ENCODE data around the gene RIMS1.
"Not testable (repeated sequence)": the region's sequence is repeated elsewhere in the genome, so short reads cannot be mapped to it uniquely, and the experiment has no call there.

Gene RIMS1

DNA sequence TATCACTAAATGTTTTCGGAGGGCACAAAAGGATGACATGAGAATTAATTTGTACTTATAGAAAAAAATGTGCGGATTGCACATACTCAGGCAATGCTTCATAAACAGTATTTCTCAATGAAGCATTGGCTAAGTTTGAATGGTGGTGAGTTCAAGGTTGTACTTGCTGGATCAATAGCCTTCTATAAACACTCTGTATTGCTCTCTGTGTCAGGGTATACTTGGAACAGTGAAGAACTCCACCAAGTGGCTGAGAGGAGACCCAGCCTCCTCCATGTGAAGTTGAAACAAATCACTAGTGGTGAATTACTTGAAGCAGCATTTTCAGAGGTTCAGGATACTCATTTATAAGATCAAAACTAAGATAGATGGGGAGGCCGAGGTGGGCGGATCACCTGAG is 360.6 kb downstream of the RIMS1 start:
- peak; percentile 16 for DNase-seq (ENCODE audit: low spot score)

DNA sequence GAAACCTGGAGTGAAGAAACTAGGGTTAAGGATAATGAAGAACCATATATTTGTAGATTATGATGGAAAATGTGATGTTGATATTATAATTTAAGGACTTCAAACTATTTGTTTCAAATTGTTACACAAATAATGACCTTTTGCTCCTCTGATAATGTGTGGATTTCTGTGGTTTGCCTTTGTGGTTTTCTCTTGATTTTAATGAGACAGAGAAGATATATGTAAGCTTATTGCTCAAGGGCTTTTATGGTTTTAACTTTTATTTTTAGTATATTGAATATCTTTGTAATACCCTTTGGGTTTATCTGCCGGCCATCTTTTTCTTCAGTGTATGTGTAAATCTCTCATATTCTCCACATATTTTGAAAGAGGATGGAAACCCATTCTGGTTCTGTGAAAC is 362.3 kb downstream of the RIMS1 start:
- no peak for DNase-seq (ENCODE audit: low spot score)

DNA sequence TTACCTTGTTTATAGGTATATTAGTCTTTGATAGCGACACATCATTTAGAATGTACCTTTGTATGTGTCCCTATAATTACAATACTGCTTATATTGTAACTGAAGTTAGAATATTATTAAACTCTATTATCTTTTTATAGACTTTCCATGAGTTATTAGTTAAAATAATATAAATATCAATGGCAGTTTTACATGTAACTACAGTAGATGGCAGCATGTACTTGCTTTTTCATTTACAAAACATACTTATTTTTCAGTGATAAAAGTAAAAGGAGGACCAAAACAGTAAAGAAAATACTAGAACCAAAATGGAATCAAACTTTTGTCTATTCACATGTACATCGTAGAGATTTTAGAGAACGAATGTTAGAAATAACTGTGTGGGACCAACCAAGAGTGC is 364.3 kb downstream of the RIMS1 start:
- DNase-seq (ENCODE audit: low spot score) = no peak

DNA sequence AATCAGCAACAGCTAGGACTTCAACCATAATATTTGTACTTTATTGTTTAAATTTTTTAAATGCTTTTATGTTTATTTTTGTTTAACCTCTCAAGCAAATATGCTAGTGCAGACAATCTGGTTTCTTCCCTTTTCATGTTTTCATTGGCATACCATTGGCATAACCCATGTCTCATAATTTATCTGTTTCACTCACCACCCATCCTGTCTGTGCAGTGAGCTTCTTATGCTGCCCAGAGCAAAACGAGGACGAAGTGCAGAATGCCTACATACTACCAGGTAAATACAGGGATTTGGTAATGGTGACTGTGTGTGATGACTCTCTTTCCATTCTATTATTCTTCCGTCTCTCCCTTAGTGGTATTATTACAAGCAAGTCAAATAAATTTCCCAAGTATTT is 374.1 kb downstream of the RIMS1 start:
- DNase-seq (ENCODE audit: low spot score) = no peak

DNA sequence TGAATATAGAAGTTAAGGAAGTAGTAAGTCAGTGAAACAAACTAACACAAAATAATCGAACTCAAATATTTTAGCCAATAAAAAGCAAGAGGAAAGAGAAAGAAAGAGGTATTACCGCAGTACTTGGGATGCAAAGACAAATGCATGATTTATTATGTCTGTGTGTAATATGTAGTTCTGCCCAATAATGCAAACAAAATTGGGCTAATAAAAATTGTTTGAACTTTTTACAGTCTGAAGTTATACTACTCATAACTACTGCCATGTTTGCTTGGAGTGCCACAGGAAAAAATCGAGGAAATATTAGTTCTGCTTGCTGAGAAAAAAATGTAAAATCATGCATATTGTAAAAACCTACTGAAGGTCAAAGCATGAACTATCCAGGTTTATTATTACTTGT is 375.2 kb downstream of the RIMS1 start:
- no peak for DNase-seq (ENCODE audit: low spot score)

DNA sequence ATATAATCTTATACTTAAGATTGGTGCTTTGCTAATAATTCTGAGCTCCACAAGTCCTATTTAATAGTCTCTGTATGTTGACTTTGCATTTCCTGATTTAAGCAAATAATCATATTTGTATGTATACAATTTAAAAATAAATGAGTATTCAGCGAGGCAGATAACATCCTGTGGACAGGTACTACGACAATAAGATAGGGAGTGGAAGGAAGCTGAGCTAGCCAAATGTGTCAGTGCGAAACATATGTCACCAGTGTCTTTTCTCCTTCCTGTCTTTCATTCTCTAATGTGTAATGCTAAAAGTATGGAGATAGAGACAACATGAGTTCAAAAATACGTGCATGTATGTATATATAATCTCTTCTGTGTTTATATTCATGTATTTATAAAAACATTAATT is 375.9 kb downstream of the RIMS1 start:
- no peak for DNase-seq (ENCODE audit: low spot score)

DNA sequence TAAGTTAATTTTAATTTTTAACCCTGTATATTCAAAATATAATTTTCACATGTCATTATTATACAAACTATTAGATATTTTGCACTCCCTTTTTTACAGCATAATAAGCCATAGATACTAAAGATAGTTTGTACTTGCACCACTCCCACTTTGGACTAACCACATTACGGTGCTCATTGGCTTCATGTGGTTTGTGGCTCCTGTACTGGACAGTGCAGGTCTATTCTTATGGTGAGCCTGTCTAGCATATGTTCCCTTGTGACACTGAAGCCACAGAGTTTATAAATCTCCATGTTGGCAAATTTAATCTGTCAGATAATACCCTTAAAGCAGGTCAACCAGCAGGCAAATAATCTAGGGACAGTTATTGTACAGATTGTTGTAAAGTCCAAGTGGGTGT is 381.1 kb downstream of the RIMS1 start:
- no peak for DNase-seq (ENCODE audit: low spot score)

DNA sequence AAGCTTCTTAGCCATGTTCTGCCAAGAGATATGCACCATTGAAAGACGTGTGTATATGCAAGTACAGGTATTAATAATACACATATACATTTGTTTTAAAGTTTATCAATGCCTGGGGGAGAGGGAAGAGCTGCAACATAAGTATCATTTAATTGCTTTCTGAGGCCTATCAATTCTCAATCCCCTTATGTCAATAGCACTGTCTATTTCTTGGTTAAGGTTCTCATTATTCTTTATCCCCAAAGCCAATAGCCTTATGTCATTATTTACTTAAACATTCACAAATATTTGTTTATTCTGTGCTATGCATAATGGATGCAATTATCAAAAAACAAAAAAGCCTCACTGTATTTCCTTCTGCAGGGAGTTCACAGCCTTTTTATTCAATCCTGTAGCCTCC is 385.2 kb downstream of the RIMS1 start:
- DNase-seq (ENCODE audit: low spot score) = no peak

DNA sequence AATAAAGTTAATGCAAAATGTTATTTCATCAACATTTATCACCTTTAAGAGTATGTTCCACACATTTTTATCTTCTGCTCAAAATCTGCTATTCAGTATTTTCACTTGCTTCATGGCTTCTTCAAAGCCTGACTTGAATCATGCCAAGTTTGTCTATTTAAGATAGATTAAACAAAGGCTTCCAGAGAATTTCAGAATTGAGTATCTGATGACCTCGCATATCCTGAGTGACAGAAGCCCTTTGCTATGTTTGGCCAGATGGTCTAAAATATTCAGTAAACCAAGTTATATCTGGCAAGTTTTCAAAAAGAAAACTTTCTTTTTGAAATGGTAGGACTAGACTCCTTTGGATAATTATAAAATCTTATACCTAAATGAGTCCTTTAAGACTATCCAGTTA is 386.6 kb downstream of the RIMS1 start:
- DNase-seq (ENCODE audit: low spot score) = no peak

DNA sequence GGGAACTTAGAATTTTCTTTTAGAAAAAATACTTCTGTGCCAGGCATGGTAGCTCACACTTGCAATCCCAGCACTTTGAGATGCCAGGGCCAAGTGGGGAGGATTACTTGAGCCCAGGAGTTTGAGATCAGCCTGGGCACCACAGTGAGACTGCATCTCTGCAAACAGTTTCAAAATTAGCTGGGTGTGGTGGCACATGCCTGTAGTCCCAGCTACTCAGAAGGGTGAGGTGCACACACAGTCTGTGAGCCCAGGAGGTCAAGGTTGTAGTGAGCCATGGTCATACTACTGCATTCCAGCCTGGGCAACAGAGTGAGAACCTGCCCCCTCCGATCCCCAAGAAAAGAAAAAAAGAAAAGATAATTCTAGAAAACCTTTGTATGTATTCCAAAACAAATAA is 389.5 kb downstream of the RIMS1 start:
- DNase-seq (ENCODE audit: low spot score) = no peak

DNA sequence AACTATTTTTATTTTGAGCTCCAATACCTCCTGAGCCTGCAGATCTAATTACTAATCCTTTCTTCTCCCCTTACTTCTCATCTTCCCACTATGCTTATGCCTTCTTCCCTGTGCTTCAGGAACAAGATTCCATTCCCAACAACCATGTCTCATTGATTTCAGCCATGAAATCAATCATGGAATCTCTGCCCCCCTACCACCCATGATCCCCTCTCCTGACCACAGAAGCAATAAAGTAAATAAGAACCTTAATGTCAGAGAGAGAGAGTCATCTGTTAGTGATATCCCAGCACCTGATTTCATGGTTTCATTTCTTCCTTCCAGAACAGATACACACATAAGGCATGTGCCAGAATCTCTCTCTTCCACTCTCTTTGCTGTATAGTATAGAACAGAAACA is 395.9 kb downstream of the RIMS1 start:
- no peak for DNase-seq (ENCODE audit: low spot score)

DNA sequence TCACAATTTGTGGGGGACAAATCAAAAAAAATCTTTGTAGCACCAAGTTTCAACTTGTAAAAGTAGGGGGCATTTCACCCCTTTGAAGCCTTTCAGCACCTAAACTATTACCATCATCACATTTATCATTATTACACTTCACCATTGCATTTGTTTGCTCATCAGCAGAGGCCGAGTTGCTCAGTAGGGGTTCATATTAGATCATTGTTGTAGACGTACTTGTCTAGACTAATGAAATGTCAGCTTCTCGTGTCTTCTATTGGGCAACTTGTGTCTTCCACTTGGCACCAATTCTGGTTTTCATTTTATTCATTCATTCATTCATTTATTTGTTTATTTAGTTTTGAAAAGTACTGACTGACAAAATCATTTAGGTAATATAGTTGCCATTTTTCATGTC is 397.2 kb downstream of the RIMS1 start:
- DNase-seq (ENCODE audit: low spot score) = no peak

DNA sequence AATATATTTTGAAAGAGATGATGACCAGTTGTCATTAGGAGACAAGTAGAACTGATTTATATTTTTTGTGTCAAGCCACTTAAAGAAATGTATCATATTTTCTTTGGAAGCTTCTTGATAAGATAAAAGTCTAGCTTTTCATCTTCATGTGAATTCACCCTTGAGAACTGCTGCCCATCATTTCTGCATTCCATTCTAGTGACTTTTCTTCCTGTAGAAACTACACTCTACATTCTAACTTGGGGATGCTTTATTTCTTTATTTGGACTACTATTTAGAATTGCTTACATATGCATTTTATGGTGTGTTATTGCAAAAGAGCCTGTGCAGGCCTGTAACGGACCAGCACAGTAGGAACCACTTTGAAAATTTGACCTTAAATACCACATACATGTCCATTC is 400.6 kb downstream of the RIMS1 start:
- no peak for DNase-seq (ENCODE audit: low spot score)

DNA sequence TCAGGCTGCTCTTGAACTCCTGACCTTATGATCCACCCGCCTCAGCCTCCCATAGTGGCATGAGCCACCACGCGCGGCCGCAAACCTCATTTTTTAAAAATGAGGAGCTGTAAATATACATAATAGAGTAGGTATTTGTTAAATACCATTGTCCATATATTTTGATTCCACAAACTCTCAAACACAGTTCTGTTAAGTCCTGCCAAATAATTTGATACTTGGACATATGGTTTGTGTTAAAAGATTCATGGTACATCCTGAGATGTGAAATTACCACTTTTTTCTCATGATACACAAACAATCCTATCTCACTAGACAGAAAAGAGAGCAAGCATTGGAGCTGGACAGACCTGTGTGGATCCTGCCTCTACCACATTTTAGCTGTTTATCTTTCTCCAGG is 401.5 kb downstream of the RIMS1 start:
- DNase-seq (ENCODE audit: low spot score) = no peak

DNA sequence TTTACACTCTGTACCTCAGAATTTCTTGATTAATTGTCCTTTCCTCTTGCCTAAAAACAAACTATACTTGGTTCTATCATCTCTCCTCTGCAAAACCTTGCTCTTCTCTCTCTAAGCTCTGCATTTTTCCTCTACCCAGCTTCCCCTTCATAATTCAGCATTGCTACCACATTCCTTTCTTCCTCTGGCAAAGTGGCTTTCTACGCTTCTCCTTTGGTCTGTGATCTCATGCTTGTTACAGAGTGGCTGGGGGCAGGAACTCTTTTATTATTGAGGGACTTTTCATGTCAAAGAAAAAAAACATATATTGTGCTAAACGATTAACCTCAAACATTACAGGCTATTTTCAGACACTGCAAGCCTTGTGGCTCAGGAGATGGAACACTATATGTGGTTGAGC is 402.2 kb downstream of the RIMS1 start:
- no peak for DNase-seq (ENCODE audit: low spot score)

DNA sequence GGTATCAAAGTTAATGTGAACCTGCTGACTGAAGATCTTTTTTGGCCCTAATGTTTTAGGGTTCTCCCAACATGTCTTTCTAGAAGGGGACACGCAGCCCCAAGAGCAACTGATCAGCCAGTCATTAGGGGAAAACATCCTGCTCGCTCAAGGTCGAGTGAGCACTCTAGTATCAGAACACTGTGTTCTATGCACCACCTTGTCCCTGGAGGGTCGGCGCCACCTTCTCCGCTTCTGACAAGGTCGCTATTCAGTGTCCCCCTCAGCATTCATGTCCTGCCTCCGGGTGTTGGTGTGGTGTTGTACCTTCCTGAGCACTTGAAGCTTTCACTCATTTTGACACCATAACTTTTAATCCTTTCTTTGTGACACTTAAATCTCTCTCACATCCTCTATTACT is 404.3 kb downstream of the RIMS1 start:
- DNase-seq (ENCODE audit: low spot score) = no peak

DNA sequence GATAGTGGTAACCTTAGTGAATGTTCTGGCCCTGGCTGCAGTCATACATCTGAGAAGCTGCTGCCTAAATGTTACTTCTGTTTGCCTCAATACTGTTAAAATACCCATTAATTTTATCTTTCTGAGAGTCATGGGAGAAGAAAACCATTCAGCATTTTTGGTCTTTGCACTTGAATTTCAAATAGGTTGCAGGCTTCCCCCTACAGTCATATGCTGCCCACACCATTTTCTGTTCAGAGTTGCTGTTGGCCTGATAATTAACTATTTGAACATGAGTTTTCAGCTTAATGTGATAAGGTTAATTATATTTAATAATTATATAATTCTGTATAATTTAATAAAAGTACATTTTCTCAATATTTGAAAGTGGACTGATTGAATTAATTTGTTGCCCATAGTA is 410.0 kb downstream of the RIMS1 start:
- DNase-seq (ENCODE audit: low spot score) = no peak

DNA sequence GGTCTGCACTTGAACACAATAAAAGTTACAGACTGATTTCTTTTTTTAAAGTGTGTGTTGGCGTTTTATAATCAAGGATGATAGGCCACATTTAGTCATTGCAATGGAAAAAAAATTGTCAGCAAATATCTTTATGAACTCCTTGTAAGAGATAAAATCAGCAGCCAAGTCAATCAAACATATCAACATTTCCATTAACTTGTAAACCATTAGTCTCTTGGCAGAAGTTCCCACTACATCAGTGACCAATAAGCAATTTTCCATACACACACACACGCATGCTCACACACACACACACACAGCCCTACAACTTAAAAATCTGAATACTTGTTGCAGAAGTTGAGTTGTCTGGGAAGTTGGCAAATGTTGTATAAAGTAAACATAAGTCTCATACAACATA is 419.6 kb downstream of the RIMS1 start:
- DNase-seq (ENCODE audit: low spot score) = no peak

DNA sequence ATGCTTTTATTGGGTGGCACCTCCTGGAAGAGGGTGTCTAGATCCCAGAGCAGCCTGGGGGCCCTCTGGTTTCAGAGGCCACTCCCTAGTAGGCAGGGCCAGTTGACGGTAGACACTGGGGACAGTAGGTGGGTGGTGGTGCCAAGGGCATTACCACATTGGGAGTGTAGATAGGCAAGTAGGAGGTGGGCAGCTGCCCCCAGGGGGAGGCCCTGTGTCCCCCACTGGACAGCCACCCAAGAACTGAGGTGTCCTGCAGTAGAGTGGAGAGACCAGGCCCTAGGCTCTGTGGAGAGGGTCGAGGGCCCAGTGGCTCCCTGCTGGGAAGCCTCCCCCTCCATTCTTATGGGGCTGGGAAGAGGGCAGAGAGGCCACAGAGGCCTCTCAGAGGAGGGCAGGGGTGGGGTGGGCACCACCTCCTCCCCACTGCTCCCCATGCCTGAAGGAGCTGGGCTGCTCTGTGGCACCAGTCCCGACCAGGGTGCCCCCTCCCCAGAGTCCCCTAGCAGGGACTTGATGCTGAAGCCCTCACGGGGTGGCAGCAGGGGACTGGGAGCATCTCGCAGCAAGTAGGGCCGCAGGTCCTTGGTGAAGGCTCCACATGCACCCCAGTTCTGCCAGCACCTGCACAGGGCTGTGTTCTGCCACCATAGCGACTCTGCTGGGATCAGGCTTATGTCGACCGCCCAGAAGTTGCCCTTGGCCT is 430.5 kb downstream of the RIMS1 start:
- no peak for DNase-seq (ENCODE audit: low spot score)

DNA sequence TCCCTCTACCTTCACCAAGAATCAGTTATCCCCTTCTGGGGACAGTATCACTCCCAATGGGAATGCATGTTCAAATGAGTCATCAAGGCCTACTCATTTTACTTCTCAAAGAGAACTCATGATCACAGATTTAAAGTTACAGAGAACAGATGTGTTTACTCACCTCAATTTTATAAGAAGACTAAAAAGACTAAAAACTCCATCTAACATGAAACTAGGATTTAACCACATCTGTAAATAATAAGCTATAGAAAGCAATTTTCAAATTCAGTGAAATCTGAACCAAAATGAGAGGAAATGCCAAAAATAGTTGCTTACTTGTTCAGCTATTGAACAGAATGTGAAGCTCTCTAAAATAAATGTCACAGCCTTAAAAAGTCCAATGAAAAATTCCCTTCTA is 435.4 kb downstream of the RIMS1 start:
- DNase-seq (ENCODE audit: low spot score) = no peak

DNA sequence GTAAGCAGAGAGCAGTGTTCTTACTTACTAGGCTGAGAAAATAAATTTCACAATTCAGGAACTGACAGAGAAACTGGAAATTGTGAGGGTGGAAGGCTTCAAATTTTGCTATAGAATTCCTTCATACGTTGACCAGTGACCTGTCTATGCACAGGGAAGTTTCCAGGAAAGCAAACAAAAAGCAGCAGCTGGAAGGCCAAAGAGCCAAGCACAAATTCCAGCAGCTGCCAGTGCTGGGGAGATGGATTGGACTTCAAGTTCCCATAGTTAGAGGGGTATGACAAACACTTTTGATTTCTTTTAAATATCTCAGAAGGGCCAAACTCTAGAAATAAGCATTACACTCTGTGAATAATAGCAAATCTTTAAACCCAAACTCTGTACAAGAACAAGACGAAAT is 436.4 kb downstream of the RIMS1 start:
- no peak for DNase-seq (ENCODE audit: low spot score)

DNA sequence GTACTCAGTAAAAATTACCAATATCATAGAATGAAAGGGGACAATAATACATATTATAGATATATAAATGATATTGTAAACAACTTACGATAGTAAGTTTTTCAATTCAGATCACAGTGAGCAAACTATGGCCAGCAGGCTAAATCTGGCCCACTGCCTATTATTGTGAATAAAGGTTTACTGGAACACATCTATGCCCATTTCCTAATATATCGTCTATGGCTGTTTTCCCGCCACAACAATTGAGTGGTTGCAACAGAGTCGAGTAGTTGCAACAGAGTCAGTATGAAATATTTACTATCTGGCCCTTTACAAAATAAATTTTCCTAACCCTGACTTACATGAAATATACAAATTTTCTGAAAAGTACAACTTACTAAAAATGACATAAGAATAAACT is 438.2 kb downstream of the RIMS1 start:
- no peak for DNase-seq (ENCODE audit: low spot score)

DNA sequence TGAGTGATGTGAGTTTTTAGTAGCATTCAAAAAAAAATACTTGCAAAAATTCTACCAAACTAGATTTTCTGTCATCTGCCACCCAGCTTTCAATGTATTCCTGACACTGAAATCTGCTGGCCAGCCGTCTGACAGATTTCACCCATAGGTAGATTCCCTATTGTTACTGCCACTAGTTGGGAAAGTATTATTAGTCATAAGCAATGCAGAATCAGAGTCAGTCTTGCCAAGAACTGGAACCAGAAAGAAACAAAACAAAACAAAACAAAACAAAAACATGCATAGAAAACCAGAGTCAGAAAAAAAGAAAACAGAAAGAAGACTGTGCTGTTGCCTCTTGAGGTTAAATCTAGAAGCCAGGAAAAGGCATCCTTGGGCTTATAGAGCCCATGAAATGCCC is 442.4 kb downstream of the RIMS1 start:
- DNase-seq (ENCODE audit: low spot score) = no peak

DNA sequence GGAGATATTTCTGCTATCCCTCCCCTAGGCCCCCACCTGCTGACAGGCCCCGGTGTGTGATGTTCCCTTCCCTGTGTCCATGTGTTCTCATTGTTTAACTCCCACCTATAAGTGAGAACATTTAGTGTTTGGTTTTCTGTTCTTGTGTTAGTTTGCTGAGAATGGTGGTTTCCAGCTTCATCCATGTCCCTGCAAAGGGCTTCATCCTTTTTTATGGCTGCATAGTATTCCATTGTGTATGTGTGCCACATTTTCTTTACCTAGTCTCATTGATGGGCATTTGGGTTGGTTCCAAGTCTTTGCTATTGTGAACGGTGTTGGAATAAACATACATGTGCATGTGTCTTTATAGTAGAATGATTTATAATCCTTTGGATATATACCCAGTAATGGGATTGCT is 448.9 kb downstream of the RIMS1 start:
- DNase-seq (ENCODE audit: low spot score) = not testable (repeated sequence)

DNA sequence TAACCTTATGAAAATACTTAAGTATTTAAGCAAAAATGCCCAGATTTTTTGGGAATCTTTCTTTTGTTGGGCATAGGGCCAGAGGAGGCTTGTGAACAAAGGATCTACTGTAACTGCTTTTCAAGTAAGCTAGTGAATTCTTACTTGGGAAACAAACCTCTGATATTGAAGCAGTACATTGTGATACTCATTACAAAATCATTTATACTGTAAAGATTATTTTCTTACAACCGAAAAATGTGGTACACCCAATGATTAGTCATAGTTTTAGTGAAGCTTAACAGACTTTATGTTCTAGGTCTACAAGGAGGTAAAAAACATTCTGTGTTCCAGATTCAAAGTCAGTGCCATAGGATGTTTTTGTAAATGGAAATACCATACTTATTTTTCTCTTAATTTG is 462.6 kb downstream of the RIMS1 start:
- DNase-seq (ENCODE audit: low spot score) = no peak
